ENCODE results near the gene DCUN1D3. TPM values are rescaled to one million over a fixed set of nuclear protein-coding genes. Genes with fewer than 3 reads are reported as not detected.

Gene DCUN1D3
- total and polyA plus RNA-seq, 2 experiments from 2014 or later, result 8.5 to 13.7 TPM

DNA sequence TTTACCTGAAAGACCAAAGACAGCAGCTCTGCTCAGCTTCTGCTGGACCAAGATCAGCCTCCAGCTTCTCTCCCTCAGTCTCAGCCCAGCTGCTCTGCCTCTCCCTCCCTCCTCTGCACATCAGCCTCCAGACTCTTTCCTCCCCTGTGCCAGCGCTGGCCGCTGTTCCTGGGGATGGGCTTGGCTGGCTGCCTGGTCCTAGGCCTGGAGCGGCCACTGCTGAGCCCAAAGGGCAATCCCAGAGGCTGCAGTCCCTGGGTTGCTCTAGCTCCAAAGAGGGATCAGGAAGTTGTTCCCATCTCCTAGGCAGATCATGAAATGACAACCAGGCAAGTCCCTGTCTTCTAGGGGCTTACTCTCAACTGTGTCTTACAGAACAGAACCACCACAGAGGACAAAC lies 31.3 kb downstream of the DCUN1D3 start:
- peaks cover 12% of the 10 kb centered on the region for H4K20me1 ChIP-seq (replicated peaks; ENCODE audit: insufficient read depth)
- no peak overlapping the region for H2AFZ ChIP-seq
- TF ChIP-seq, protein P1, sequence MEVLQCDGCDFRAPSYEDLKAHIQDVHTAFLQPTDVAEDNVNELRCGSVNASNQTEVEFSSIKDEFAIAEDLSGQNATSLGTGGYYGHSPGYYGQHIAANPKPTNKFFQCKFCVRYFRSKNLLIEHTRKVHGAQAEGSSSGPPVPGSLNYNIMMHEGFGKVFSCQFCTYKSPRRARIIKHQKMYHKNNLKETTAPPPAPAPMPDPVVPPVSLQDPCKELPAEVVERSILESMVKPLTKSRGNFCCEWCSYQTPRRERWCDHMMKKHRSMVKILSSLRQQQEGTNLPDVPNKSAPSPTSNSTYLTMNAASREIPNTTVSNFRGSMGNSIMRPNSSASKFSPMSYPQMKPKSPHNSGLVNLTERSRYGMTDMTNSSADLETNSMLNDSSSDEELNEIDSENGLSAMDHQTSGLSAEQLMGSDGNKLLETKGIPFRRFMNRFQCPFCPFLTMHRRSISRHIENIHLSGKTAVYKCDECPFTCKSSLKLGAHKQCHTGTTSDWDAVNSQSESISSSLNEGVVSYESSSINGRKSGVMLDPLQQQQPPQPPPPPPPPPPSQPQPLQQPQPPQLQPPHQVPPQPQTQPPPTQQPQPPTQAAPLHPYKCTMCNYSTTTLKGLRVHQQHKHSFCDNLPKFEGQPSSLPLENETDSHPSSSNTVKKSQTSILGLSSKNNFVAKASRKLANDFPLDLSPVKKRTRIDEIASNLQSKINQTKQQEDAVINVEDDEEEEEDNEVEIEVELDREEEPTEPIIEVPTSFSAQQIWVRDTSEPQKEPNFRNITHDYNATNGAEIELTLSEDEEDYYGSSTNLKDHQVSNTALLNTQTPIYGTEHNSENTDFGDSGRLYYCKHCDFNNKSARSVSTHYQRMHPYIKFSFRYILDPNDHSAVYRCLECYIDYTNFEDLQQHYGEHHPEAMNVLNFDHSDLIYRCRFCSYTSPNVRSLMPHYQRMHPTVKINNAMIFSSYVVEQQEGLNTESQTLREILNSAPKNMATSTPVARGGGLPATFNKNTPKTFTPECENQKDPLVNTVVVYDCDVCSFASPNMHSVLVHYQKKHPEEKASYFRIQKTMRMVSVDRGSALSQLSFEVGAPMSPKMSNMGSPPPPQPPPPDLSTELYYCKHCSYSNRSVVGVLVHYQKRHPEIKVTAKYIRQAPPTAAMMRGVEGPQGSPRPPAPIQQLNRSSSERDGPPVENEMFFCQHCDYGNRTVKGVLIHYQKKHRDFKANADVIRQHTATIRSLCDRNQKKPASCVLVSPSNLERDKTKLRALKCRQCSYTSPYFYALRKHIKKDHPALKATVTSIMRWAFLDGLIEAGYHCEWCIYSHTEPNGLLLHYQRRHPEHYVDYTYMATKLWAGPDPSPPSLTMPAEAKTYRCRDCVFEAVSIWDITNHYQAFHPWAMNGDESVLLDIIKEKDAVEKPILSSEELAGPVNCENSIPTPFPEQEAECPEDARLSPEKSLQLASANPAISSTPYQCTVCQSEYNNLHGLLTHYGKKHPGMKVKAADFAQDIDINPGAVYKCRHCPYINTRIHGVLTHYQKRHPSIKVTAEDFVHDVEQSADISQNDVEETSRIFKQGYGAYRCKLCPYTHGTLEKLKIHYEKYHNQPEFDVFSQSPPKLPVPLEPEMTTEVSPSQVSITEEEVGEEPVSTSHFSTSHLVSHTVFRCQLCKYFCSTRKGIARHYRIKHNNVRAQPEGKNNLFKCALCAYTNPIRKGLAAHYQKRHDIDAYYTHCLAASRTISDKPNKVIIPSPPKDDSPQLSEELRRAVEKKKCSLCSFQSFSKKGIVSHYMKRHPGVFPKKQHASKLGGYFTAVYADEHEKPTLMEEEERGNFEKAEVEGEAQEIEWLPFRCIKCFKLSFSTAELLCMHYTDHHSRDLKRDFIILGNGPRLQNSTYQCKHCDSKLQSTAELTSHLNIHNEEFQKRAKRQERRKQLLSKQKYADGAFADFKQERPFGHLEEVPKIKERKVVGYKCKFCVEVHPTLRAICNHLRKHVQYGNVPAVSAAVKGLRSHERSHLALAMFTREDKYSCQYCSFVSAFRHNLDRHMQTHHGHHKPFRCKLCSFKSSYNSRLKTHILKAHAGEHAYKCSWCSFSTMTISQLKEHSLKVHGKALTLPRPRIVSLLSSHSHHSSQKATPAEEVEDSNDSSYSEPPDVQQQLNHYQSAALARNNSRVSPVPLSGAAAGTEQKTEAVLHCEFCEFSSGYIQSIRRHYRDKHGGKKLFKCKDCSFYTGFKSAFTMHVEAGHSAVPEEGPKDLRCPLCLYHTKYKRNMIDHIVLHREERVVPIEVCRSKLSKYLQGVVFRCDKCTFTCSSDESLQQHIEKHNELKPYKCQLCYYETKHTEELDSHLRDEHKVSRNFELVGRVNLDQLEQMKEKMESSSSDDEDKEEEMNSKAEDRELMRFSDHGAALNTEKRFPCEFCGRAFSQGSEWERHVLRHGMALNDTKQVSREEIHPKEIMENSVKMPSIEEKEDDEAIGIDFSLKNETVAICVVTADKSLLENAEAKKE (CRISPR knock-in tag; IDR thresholded peaks at IDR 0.05), result no peak
- no peak for TF ChIP-seq ZNF331 (CRISPR knock-in tag; IDR thresholded peaks at IDR 0.05; ENCODE audit: low read depth)
- H3K27ac ChIP-seq (ENCODE audit: low read depth), result peak overlapping the region; percentile 57; the same call in 1 of the 2 replicates
- H3K4me3 ChIP-seq, result no peak overlapping the region
- ATAC-seq (peak; percentile 50), DNase-seq (ENCODE audit: low spot score) (no peak)
- peaks cover 12% of the 10 kb centered on the region for H3K36me3 Mint-ChIP-seq (ENCODE audit: low read depth)
- peaks cover 95% of the 10 kb centered on the region for H3K79me2 ChIP-seq (replicated peaks; ENCODE audit: insufficient read depth)
- peaks cover 3% of the 10 kb centered on the region for H3K27me3 Mint-ChIP-seq (ENCODE audit: insufficient read depth, low read depth, poor library complexity)
- H3K27me3 ChIP-seq (ENCODE audit: insufficient read depth), result no peaks in the 10 kb centered on the region
- H3F3A ChIP-seq (replicated peaks; ENCODE audit: low read depth), result no peaks in the 10 kb centered on the region
- no peaks in the 10 kb centered on the region; the same call in 1 of the 2 replicates for H3K9me2 ChIP-seq (ENCODE audit: insufficient read depth)
- no peak overlapping the region for H3K27ac Mint-ChIP-seq
- H3K9me3 Mint-ChIP-seq, result no peaks in the 10 kb centered on the region
- H3K4me3 Mint-ChIP-seq, result no peak overlapping the region
- peaks cover 35% of the 10 kb centered on the region for H3K4me1 Mint-ChIP-seq
- no peaks in the 10 kb centered on the region for H3K36me3 ChIP-seq (ENCODE audit: insufficient read depth)
- no peak overlapping the region for H3K4me2 ChIP-seq
- peaks cover 9% of the 10 kb centered on the region for H3K4me1 ChIP-seq (ENCODE audit: insufficient read depth)

DNA sequence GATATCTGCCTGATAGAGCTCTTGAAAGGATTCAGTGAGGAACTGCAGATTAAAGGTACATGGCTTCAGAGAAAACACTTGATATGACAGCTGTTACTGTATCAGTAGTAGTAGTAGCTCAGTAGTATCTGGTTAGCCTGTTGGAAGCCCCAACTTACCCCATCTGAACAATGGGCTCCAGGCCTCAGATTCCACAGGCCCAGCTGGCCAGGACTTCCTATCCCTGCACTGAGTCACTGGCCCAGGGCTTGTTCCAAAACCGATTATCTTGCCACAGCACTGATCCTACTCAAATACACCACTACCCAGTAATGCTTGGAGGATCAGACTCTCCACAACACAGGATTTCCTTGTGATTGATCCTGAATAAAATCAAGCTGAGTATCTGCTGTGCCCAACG lies 32.6 kb downstream of the DCUN1D3 start:
- ATAC-seq (no peak), DNase-seq (ENCODE audit: low spot score) (no peak)
- peaks cover 6% of the 10 kb centered on the region; the same call in 1 of the 2 replicates for H3K9me2 ChIP-seq (ENCODE audit: insufficient read depth)
- H3K27ac Mint-ChIP-seq, result no peak overlapping the region
- H3K4me1 ChIP-seq (ENCODE audit: insufficient read depth), result peaks cover 16% of the 10 kb centered on the region
- H3K27me3 ChIP-seq (ENCODE audit: insufficient read depth), result no peaks in the 10 kb centered on the region
- H3K36me3 Mint-ChIP-seq (ENCODE audit: low read depth), result peaks cover 15% of the 10 kb centered on the region
- no peaks in the 10 kb centered on the region for H3F3A ChIP-seq (replicated peaks; ENCODE audit: low read depth)
- no peak overlapping the region for H2AFZ ChIP-seq
- peaks cover 3% of the 10 kb centered on the region for H3K27me3 Mint-ChIP-seq (ENCODE audit: insufficient read depth, low read depth, poor library complexity)
- no peaks in the 10 kb centered on the region for H3K9me3 Mint-ChIP-seq
- H3K4me3 Mint-ChIP-seq, result no peak overlapping the region
- H3K4me1 Mint-ChIP-seq, result peaks cover 36% of the 10 kb centered on the region
- H4K20me1 ChIP-seq (replicated peaks; ENCODE audit: insufficient read depth), result peaks cover 6% of the 10 kb centered on the region
- no peak overlapping the region for H3K27ac ChIP-seq (ENCODE audit: low read depth)
- H3K4me2 ChIP-seq, result no peak overlapping the region
- H3K79me2 ChIP-seq (replicated peaks; ENCODE audit: insufficient read depth), result peaks cover 95% of the 10 kb centered on the region
- H3K36me3 ChIP-seq (ENCODE audit: insufficient read depth), result no peaks in the 10 kb centered on the region
- no peak overlapping the region for H3K4me3 ChIP-seq
- TF ChIP-seq, protein P1 (CRISPR knock-in tag; IDR thresholded peaks at IDR 0.05), result no peak
- TF ChIP-seq CREB1 (CRISPR knock-in tag; IDR thresholded peaks at IDR 0.05; ENCODE audit: low read depth), result no peak
- no peak for TF ChIP-seq JUNB (IDR thresholded peaks at IDR 0.05; ENCODE audit: unreplicated experiment)
- TF ChIP-seq EZH2 (IDR thresholded peaks at IDR 0.05; ENCODE audit: low read depth, unreplicated experiment), result no peak
- TF ChIP-seq ZNF331 (CRISPR knock-in tag; IDR thresholded peaks at IDR 0.05; ENCODE audit: low read depth), result no peak
